ENCODE data around the gene CLCNKB.
"Not testable (repeated sequence)": the region's sequence is repeated elsewhere in the genome, so short reads cannot be mapped to it uniquely, and the experiment has no call there.

The CLCNKB gene

GRCh38 chr1:16055613-16056520 lies 12.3 kb downstream of the CLCNKB start:
- TF ChIP-seq CTCF (IDR thresholded peaks at IDR 0.05; ENCODE audit: extremely low read depth, insufficient read depth, missing control alignments), result peak; percentile 97
- peak; percentile 95 for DNase-seq (ENCODE audit: low spot score)
- in situ Hi-C loops (cut with MboI; ENCODE audit: low pct_unique_long_range_greater_than_20kb, low sequenced_read_pairs, unreplicated experiment), result no loop called here

- DNase-seq (ENCODE audit: low spot score); in situ Hi-C loops (cut with MboI; ENCODE audit: low pct_unique_long_range_greater_than_20kb, low sequenced_read_pairs, unreplicated experiment): not testable (repeated sequence)
Observed at GRCh38 chr1:16056521-16056912, 12.9 kb downstream of the CLCNKB start.

GRCh38 chr1:16057314-16057915 lies 13.8 kb downstream of the CLCNKB start:
- in situ Hi-C loops (cut with MboI; ENCODE audit: low pct_unique_long_range_greater_than_20kb, low sequenced_read_pairs, unreplicated experiment); DNase-seq (ENCODE audit: low spot score): not testable (repeated sequence)

GRCh38 chr1:16058394-16059120 lies 15.0 kb downstream of the CLCNKB start:
- in situ Hi-C loops (cut with MboI; ENCODE audit: low pct_unique_long_range_greater_than_20kb, low sequenced_read_pairs, unreplicated experiment); DNase-seq (ENCODE audit: low spot score): not testable (repeated sequence)

- no peak for TF ChIP-seq CTCF (IDR thresholded peaks at IDR 0.05; ENCODE audit: extremely low read depth, insufficient read depth, missing control alignments)
- DNase-seq (ENCODE audit: low spot score), result no peak
- in situ Hi-C loops (cut with MboI; ENCODE audit: low pct_unique_long_range_greater_than_20kb, low sequenced_read_pairs, unreplicated experiment), result no loop called here
Observed at GRCh38 chr1:16061266-16061665, 17.7 kb downstream of the CLCNKB start.

GRCh38 chr1:16061989-16062686 lies 18.6 kb downstream of the CLCNKB start:
- in situ Hi-C loops (cut with MboI; ENCODE audit: low pct_unique_long_range_greater_than_20kb, low sequenced_read_pairs, unreplicated experiment); DNase-seq (ENCODE audit: low spot score): not testable (repeated sequence)

GRCh38 chr1:16062687-16063075 lies 19.1 kb downstream of the CLCNKB start:
- in situ Hi-C loops (cut with MboI; ENCODE audit: low pct_unique_long_range_greater_than_20kb, low sequenced_read_pairs, unreplicated experiment); DNase-seq (ENCODE audit: low spot score): not testable (repeated sequence)

- in situ Hi-C loops (cut with MboI; ENCODE audit: low pct_unique_long_range_greater_than_20kb, low sequenced_read_pairs, unreplicated experiment), result no loop called here
- no peak for TF ChIP-seq CTCF (IDR thresholded peaks at IDR 0.05; ENCODE audit: extremely low read depth, insufficient read depth, missing control alignments)
- no peak for DNase-seq (ENCODE audit: low spot score)
Observed at GRCh38 chr1:16063226-16063829, 19.7 kb downstream of the CLCNKB start.

Data from GM13977 (cell line).